ENCODE data around the gene TCN1. TPM values are rescaled to one million over a fixed set of nuclear protein-coding genes. Genes with fewer than 3 reads are reported as not detected.

The TCN1 gene
- total RNA-seq, 1 experiment from 2014 or later, result not detected

GRCh38 chr11:59865031-59865430, 1.3 kb downstream of the TCN1 start:
- no peak overlapping the region for H3K27ac ChIP-seq (ENCODE audit: low read depth, low read length, poor library complexity, severe bottlenecking)
- ChIA-PET CTCF (no interaction called here), POLR2A (ENCODE audit: low non-redundant PET) (no interaction called here)
- H3K27me3 ChIP-seq (replicated peaks; ENCODE audit: insufficient read depth, low read depth, low read length, poor library complexity), result peaks cover 3% of the 10 kb centered on the region
- H3K9me3 ChIP-seq (ENCODE audit: low read depth, low read length, poor library complexity, severe bottlenecking), result no peaks in the 10 kb centered on the region
- DNase-seq (ENCODE audit: low spot score), result no peak
- TF ChIP-seq CTCF (conservative IDR thresholded peaks at IDR 0.05; ENCODE audit: low read depth, low read length) (no peak), EZH2 (IDR thresholded peaks at IDR 0.05; ENCODE audit: borderline replicate concordance, low read depth, low read length, poor library complexity, severe bottlenecking) (no peak)
- intact Hi-C loops (cut with micrococcal nuclease; ENCODE audit: unreplicated experiment), result no loop called here
- no TSS peak for BruUV-seq (replicated peaks)
- no peaks in the 10 kb centered on the region for H3K4me1 ChIP-seq (ENCODE audit: insufficient read depth, low read length, poor library complexity, severe bottlenecking)
- H3K4me3 ChIP-seq (ENCODE audit: low read depth, low read length, poor library complexity, severe bottlenecking), result no peak overlapping the region
- H3K36me3 ChIP-seq (ENCODE audit: insufficient read depth, low read length, poor library complexity, severe bottlenecking), result no peaks in the 10 kb centered on the region

- no peaks in the 10 kb centered on the region for H3K9me3 ChIP-seq (ENCODE audit: low read depth, low read length, poor library complexity, severe bottlenecking)
- TF ChIP-seq CTCF (conservative IDR thresholded peaks at IDR 0.05; ENCODE audit: low read depth, low read length) (no peak), EZH2 (IDR thresholded peaks at IDR 0.05; ENCODE audit: borderline replicate concordance, low read depth, low read length, poor library complexity, severe bottlenecking) (no peak)
Observed at GRCh38 chr11:59862252-59862651, 4.0 kb downstream of the TCN1 start.

GRCh38 chr11:59859673-59860072, 6.6 kb downstream of the TCN1 start:
- peaks cover 9% of the 10 kb centered on the region for H3K4me1 ChIP-seq (ENCODE audit: insufficient read depth, low read length, poor library complexity, severe bottlenecking)
- H3K27ac ChIP-seq (ENCODE audit: low read depth, low read length, poor library complexity, severe bottlenecking), result no peak overlapping the region
- no peak for DNase-seq (ENCODE audit: low spot score)
- no peaks in the 10 kb centered on the region for H3K9me3 ChIP-seq (ENCODE audit: low read depth, low read length, poor library complexity, severe bottlenecking)
- BruUV-seq (replicated peaks), result no TSS peak
- intact Hi-C loops (cut with micrococcal nuclease; ENCODE audit: unreplicated experiment), result no loop called here
- no peaks in the 10 kb centered on the region for H3K36me3 ChIP-seq (ENCODE audit: insufficient read depth, low read length, poor library complexity, severe bottlenecking)
- peaks cover 3% of the 10 kb centered on the region for H3K27me3 ChIP-seq (replicated peaks; ENCODE audit: insufficient read depth, low read depth, low read length, poor library complexity)
- TF ChIP-seq EZH2 (IDR thresholded peaks at IDR 0.05; ENCODE audit: borderline replicate concordance, low read depth, low read length, poor library complexity, severe bottlenecking) (no peak), CTCF (conservative IDR thresholded peaks at IDR 0.05; ENCODE audit: low read depth, low read length) (no peak)
- H3K4me3 ChIP-seq (ENCODE audit: low read depth, low read length, poor library complexity, severe bottlenecking), result no peak overlapping the region
- POLR2A ChIA-PET (ENCODE audit: low non-redundant PET), result no interaction called here
- CTCF ChIA-PET, result no interaction called here

More at GRCh38 chr11:59862252-59862651, 4.0 kb downstream of the TCN1 start:
- H3K27me3 ChIP-seq (replicated peaks; ENCODE audit: insufficient read depth, low read depth, low read length, poor library complexity), result peaks cover 3% of the 10 kb centered on the region
- ChIA-PET CTCF (interaction anchor here (0.6 kb wide), 1 partner anchor 216 kb away, joined by 4 read pairs; no protein-coding TSS in a partner anchor), POLR2A (ENCODE audit: low non-redundant PET) (no interaction called here)
- BruUV-seq (replicated peaks), result no TSS peak
- intact Hi-C loops (cut with micrococcal nuclease; ENCODE audit: unreplicated experiment), result no loop called here
- no peak overlapping the region for H3K4me3 ChIP-seq (ENCODE audit: low read depth, low read length, poor library complexity, severe bottlenecking)
- no peak overlapping the region for H3K27ac ChIP-seq (ENCODE audit: low read depth, low read length, poor library complexity, severe bottlenecking)
- H3K4me1 ChIP-seq (ENCODE audit: insufficient read depth, low read length, poor library complexity, severe bottlenecking), result peaks cover 9% of the 10 kb centered on the region
- H3K36me3 ChIP-seq (ENCODE audit: insufficient read depth, low read length, poor library complexity, severe bottlenecking), result no peaks in the 10 kb centered on the region
- no peak for DNase-seq (ENCODE audit: low spot score)
